Activated CD4-positive, alpha-beta T cell treated with anti-CD3 and anti-CD28 coated beads, Interleukin-10, Interleukin-2, amounts not matched to agents 100 ng/mL and 50 ng/mL, durations not matched to agents 16 hours and 8 hours (primary cell): ENCODE measurements around the gene THTPA.
"Not testable (repeated sequence)": the region's sequence is repeated elsewhere in the genome, so short reads cannot be mapped to it uniquely, and the experiment has no call there.

ENCODE experiments used
- DNase-seq: peaks from one replicate; pipeline ENCODE4 v3.0.0-alpha.2; 2020

THTPA gene

GRCh38 chr14:23568021-23568599, 12.0 kb downstream of the THTPA start:
- DNase-seq: no peak

GRCh38 chr14:23568600-23569331, 12.7 kb downstream of the THTPA start:
- DNase-seq: no peak

- DNase-seq: no peak
These were observed 13.5 kb downstream of the THTPA start for GRCh38 chr14:23569443-23570151.

- no peak for DNase-seq
These were observed 14.9 kb downstream of the THTPA start for GRCh38 chr14:23570806-23571483.

- no peak for DNase-seq
These were observed 15.8 kb downstream of the THTPA start for GRCh38 chr14:23571701-23572523.

- DNase-seq: no peak
These were observed 16.4 kb downstream of the THTPA start for GRCh38 chr14:23572524-23572828.

- no peak for DNase-seq
These were observed 16.8 kb downstream of the THTPA start for GRCh38 chr14:23572836-23573235.

GRCh38 chr14:23573384-23574015, 17.4 kb downstream of the THTPA start:
- no peak for DNase-seq

- DNase-seq: no peak
These were observed 21.1 kb downstream of the THTPA start for GRCh38 chr14:23577004-23577681.

GRCh38 chr14:23577710-23578392, 21.8 kb downstream of the THTPA start:
- no peak for DNase-seq

GRCh38 chr14:23578560-23579310, 22.7 kb downstream of the THTPA start, which contains the start of gene JPH4:
TSS of gene JPH4 (minus strand) at chr14:23578790. CDS start at chr14:23577453, 1,337 bp downstream.
- DNase-seq: no peak

GRCh38 chr14:23579311-23579630, 23.2 kb downstream of the THTPA start:
- no peak for DNase-seq

- no peak for DNase-seq
These were observed 23.7 kb downstream of the THTPA start for GRCh38 chr14:23579739-23580138.

GRCh38 chr14:23580152-23580926, 24.3 kb downstream of the THTPA start:
- DNase-seq: no peak

GRCh38 chr14:23580948-23581281, 24.8 kb downstream of the THTPA start:
- no peak for DNase-seq

- no peak for DNase-seq
These were observed 27.1 kb downstream of the THTPA start for GRCh38 chr14:23582906-23583760.

GRCh38 chr14:23583761-23584526, 27.9 kb downstream of the THTPA start:
- DNase-seq: not testable (repeated sequence)
